GM18517 (cell line): ENCODE results near the gene FUNDC2.

Source experiments
- ATAC-seq: cut with Tn5 transposase; IDR thresholded peaks from one replicate; pipeline ENCODE4 v1.9.1; 2021; ENCODE audit warnings: mild to moderate bottlenecking, moderate library complexity; ENCODE audit not compliant: unreplicated experiment

FUNDC2 gene

DNA sequence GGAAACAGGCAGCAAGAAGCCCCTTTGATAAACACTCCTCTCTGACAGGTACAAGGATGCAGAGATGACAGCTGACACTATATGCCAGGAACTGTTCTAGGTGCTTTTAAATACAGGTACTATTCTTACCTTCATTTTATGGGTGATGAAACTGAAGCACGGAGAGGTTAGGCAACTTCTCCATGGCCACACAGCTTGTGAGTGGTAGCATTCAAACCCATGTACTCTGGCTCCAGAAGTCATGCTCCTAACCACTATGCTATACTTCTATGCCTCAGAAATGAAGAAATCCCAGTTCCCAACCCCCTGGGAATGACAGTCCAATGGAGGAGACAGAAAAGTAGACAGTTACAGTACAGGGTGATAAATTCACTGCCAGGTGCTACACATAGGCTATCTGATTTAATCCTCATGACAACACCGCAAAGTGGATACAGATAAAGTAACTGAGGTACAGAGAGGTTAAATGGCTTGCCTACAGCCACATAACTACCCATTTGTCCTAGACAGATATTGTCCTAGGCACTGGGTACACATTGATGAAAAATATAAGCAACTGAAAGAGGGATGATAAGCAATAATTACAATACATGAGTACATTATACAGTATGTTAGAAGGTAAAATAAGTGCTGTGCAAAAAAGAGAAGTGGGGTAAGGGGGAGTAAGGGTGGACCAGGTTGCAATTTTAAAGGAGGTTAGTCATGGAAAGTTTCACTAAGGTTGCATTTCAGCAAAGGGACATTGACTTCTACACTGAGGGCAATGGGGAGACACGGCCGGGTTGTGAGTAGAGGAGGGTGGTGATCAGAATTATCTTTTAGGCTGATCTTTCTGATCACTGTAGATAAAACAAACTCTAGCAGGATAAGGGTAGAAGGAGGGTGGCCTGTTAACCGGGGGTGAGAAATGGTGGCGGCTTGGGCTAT, 2.5 kb upstream of the FUNDC2 start:
- ATAC-seq, result no peak

DNA sequence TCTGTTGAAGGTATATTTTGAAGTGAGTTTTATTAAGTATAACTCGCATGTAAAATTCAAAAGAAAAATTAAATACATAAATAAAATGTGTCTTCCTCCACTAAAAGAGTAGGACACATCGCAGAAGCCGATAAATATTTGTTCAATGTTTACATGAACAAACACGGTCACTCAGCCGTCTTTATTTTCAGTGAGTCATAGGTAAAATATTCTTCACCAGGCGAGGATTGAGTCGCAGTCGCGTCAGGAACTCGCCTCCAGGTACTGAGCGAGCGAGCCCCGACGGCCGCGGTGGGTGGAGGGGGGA, 271 bp upstream of the FUNDC2 start:
- no peak for ATAC-seq

DNA sequence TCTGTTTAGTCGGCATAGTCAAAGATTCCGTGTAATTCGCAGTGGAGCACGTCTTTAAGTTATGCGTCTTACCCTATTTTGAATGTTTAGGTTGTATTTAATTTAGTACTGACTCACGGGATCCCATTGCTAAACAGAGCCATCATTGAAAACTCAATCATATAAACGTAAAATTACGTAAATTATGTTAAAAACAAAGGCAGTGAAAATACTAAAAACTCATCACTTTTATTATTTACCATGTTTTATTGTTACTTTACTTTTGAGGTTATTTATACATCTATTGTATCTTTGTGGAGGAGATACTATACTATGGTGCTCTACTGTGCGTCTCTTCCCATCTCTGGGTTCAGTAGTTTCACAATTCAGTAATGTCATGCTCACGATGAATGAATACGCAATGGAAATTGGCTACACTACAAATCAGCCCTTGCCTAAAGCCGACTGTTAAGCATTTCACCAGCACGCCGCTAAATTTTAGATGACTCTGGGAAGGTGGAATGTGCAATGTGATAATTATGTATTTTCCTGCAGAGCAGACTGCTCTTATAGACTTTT, 944 bp downstream of the FUNDC2 start:
- ATAC-seq, result peak; percentile 2

DNA sequence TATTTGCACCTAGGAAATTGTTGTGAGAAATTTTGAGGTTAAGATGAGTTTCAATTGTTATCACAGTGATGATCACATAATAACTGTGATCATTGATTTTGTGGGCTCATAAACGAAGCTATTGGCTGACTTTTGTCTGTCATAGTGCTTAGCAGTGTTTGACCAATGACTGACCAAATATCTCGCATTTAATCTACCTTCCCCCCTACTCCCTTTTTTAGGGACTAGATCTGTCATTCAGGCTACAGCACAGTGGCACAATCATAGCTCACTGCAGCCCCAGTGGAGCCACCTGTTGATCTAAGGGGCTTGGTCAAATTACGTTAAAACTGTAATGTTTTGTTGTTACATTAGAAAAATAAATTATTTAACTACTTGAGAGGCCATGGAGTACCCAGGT, 1.5 kb downstream of the FUNDC2 start:
- no peak for ATAC-seq

DNA sequence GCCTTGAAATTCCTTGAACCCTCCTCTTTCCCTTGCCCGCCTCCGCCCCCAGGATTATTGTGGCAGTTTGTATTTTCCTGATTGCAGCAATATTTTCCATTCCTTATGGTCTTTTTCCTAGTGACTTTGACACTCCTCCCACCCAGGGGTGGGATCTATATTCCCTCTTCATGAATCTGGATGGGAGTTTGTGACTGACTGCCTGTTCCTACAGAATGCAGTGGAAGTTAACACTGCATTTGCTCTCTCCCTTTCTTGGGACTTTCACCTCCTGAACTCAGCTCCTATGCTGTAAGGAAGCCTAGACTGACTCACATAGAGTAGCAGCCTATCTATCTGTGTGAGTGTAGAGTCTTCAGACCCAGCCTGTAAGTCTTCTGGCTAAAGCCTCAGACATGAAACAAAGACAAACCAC, 2.2 kb downstream of the FUNDC2 start:
- no peak for ATAC-seq

DNA sequence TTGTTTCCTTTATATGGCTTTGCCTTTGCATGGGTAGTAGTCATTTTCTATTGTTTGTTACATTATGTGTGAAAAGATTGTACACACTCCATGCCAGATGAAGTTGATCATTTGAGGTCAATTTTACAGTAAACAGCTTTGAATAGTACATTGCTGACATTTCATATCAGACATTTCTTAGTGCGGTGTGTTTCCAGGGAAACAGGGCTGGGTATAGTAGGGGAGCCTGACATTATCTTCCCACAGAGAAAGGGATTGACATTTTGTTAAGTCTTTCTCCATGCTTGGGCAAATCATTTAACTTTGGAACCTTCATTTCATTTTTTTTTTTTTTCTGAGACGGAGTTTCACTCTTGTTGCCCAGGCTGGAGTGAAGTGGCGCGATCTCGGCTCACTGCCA, 5.0 kb downstream of the FUNDC2 start:
- ATAC-seq, result no peak

DNA sequence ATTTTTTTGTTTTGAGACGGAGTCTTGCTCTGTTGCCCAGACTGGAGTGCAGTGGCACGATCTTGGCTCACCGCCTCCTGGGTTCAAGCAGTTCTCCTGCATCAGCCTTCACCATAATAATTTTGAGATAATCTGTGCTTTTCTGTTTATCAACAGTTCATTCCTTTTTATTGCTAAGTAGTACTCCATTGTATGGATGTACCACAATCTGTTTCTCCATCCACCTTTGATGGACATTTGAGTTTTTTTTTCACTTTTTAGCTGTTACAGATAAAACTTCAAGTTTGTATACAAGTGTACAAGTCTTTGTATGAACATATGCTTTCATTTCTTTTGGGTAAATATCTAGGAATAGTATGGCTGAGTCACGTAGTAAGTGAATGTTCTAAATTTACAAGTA, 9.0 kb downstream of the FUNDC2 start:
- ATAC-seq, result no peak

DNA sequence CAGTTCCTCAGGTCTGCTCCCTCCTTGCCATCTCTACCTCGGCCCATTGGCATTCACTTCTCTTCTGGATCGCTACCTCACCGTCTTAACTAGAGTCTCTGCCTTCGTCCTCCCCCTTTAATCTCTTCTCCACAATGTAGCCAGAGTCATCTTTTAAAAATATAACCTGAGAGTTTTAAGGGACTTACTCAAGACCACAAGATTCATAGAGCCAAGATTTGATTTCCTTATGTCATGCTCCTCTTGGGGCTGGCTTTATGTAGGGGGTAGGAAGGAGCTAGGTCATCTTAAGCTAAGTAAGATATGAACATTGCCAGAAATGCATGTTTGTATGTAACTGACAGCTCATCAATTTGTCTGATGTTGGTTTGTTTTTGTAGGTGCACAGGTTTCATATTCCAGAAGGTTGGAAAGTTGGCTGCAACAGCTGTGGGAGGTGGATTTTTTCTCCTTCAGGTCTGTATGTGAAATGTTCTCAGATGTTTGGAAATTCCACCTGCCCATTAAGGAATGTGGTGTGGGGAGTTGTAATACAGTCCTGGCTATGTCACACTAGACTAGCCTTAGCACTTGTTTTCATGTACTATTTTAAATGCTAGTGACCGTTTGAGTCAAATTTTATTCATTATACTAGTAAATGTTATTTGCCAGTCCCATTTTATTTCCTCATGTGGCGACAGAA, 19.6 kb downstream of the FUNDC2 start:
- ATAC-seq, result no peak

DNA sequence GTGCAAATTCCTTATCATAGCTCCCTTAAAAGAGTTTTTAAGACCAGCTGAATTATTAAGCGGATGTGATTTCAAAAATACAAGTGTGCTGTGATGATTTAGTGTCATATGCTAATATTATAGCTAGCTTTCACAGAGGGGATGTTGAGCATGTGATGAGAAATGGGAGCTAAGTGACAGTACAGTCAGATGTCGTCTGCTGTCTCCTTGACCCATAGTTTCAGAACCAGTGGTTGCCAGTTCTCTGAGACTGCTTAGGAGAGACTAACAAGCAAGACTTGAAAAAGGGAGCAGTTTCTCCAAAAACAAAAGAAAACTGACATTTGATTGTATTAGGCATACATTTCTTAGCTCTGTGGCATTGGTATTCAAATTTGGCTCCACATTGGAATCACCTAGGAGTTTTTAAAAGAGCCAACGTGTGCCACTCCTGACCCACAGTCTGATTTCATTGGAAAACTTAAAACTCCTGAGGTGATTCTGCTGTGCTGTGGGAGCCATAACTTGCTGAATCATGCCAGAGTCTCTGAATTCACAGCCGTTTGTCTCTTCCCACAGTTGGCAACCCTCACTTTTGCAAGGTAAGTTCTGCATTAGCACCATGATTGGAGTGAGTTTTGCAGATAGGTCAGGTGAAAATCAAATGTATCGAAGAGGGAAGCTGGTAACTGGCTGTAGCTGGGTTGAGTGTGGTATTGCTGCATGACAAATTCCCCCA, 20.3 kb downstream of the FUNDC2 start:
- ATAC-seq, result no peak

DNA sequence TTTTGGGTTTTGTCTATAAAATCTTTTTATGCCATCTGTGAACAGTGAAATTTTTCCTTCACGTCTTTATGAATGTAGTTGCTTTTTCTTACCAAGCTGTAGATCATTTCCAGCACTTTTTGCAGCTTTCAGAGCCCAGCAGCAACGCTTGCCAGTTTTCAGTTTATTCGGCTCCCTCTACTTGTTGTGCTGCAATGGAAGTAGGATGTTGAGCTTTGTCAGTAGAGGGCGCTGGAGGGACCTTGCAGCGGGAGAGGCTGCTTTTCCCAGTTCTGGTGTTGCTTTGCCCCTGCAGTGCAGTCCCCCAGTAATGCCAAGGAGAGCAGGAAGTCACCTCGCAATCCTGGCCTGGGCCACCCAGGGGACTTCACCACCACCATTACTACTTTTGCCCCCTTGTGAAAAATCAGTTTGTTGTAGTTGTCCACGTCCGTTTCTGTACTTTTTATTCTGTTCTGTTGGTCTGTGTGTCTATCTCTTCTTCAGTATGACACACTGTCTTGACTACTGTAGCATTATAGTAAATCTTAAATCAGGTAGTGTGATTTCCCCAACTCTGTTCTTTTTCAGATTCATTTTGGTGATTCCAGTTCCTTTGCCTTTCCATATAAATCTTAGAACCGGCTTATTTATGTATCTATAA, 22.5 kb downstream of the FUNDC2 start:
- ATAC-seq, result no peak

DNA sequence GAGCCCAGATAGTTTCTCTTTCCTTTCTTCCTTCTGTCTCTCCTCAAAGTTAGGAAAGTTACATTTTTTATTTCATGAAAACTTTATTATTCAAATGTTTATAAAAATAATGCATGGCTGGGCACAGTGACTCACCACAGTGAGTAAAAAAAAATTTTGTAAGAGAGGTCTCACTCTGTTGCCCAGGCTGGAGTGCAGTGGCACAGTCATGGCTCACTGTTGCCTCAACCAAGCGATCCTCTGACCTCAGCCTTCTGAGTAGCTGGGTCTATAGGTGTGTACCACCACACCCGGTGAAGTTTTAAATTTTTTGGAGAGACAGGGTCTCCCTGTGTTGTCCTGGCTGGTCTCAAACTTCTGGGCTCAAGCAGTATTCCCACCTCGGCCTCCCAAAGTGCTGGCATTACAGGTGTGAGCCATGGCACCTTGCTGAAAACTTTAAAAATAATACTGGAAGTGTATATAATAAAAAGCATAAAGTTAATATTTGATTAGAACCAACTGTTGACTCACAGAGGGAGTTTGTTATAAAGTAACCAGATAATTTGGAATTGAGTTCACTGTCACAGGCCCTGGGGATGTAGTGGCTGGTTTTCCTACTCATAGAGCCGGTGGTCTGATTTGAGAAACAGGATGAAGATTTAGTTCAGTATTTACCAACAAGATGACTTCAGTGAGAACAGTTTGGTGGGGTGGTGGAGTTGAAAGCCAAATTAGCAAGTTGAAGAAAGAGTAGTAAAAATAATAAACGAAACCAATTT, 26.3 kb downstream of the FUNDC2 start:
- no peak for ATAC-seq

DNA sequence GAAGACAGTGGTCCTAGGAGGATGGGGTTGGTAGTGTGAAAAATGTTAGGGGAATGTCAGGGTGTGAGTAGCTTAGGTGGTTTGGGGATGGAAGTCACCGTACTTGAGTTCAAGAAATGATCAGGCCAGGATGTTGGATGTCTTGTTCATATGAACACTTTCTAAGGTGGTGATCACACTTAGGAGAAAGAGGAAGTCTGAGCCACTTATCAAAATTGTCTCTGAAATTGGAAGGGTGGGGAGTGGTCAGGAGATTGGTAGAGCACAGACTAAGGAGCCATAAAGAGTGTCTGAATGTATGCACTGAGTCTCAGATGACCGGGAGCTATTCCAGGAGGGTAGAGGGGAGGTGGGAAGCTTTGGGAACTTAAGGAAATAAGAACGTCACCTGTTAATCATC, 27.0 kb downstream of the FUNDC2 start:
- no peak for ATAC-seq

DNA sequence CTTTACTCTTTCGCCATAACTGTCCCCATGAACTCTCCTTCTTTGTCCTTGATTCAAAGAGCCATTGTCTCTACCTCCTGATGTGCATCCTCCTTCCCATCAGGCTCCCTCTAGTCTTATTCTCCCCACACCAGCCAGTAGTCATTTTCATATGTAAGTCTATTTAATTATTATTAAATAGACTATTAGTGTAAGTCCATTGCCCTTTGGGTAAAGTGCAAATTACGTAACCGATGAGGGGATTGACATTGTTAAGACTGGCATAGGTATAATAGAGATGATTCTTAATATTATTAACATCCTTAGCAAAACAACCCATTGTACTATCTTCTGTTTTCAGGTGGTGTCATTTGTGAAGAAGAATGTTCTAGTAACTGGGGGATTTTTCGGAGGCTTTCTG, 27.6 kb downstream of the FUNDC2 start:
- no peak for ATAC-seq

DNA sequence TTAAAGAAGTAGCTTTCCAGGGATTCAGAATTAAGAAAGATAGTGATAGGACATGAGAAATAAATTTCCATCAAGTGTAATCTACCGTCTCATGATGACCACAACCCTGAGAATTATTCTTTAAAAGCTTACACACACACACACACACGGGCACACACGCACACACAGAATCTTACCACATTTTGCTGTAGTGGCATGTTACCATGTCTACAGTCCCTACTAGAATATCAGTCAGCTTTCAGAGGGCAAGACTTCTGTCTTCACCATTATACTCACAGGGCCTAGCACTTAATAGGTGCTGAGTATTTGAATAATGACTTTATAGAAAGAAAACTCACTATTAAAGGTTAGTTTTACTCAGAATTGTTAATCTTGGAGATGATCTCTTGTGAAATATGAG, 28.9 kb downstream of the FUNDC2 start:
- no peak for ATAC-seq

DNA sequence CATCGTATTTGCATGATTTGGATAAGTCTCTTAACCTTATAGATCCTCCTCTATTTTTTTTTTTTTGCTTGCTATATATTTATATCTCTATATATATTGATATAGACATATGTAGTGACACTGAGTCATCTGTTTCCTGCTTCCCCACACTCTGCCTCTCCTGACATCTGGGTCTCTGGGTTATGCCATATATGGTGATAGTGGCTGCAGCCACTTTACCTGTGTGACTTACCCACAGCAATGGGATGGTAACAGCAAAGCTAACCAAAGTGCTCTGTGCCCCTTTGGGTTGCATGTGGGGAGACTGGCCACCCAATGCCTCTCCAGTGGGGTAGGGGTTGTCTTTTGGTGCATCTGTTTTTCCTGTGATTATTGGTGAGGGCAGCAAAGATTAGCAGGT, 29.8 kb downstream of the FUNDC2 start:
- ATAC-seq, result no peak

DNA sequence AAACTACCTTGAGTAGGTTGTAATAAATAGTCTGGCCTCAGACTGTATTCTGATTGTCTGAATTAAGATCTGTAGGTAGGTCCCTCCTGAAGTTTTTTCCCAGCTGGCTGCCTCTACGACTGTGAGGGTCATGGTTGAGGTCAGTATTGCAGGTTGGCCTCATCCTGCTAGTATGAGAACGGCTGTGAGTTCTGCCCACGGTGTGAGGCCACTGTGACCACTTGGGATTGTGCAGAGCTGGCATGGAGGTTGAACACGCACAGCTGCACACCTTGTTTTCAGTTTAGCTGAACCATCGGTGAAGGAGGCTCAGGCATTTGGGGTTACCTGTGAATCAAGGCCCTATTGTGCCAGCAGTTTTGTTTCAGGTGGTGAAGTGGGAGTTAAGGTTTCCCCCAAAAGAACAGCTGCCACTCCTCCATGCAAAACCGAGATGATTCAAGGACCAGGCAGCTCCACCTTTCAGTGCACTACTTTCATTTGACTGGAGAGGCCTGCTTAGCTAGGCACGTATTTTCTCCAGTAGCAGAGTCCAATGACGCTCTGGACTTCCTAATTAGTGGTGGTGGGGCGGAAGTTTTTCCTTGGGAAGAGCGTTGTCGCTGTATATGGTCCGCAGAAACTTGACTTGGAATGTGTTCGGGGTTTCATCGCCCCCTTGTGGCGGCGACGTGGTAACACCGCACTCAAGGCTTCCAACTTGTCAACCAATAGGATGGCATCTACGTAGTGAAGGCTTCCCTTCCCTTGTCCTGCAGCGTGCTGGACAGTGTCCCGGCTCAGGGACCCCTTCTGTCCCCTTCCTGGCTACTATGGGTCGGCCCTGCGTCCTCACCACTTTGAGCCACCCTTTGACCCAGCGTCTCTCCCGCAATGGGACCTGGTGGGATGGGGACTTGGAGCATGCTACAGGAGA, 30.5 kb downstream of the FUNDC2 start:
- peak; percentile 85 for ATAC-seq

DNA sequence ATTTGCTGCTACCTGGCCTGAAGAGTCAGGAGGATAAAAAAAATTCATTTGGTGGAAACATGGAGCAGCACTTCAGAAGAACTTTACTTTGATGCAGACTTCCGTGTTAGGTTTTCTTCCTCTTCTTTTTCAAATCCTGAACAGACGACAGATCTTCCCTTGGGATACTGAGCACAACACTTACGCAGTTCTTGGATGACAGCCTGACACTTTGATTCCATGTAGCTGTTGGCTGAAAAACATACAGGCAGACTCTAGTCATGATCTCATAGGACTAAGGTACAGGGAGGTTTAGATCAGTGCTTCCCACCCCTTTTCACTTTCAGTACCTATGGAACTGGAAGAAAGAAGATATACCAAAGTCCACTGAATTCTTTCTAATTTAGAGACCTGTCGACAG, 35.1 kb downstream of the FUNDC2 start:
- no peak for ATAC-seq

DNA sequence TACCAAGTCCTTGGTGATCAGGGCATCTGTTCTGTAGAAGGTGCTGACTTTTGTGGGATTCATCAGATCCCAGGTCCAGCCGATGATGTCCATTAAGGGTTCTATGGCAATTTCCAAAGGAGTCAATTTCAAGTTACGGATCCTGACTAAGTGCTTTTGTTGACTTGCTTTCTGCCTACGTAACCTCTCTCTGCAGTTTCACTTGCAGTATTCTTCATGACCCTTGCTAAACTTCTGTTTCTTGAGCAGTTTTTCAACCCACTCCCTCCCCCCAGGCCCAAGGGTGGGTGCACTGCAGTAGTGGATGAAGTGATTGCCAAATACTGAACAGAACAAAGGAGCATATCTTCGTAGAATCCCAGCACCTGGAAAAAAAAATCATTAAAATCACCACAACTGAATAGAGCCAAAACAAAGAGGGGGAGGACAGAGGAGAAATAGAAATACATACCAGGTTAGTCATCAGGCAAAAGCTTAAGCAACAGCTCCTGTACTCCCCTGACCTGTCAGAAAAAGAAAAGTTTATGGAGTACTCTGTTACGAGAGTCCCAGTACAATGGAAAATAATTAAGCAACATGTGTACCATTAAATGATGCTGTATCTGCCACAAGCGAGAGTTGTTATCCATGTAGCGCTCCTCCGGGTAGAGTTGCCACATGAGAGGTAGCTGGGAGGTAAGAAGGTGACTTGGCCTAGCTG, 38.5 kb downstream of the FUNDC2 start:
- ATAC-seq, result no peak

DNA sequence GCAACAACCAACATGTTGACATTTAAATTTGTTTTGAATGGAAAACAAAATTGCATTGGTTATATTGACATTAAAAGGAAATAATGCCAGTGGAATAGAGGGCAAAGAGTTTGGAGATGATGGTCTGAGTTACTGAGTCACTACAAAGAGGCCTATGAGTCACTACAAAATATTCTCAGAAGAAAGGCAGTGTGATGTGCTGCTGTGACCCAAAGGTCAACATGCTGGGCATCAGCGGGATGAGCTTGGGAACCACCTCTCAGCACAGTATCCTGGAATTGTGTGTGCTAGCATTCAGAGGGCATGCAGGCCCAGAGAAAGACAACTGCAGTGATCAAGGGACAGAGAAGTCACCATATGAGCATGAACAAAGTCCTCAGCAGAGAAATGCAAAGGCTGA, 41.5 kb downstream of the FUNDC2 start:
- ATAC-seq, result no peak
